Measurements from ENCODE around the gene COPS3.

COPS3 gene

DNA sequence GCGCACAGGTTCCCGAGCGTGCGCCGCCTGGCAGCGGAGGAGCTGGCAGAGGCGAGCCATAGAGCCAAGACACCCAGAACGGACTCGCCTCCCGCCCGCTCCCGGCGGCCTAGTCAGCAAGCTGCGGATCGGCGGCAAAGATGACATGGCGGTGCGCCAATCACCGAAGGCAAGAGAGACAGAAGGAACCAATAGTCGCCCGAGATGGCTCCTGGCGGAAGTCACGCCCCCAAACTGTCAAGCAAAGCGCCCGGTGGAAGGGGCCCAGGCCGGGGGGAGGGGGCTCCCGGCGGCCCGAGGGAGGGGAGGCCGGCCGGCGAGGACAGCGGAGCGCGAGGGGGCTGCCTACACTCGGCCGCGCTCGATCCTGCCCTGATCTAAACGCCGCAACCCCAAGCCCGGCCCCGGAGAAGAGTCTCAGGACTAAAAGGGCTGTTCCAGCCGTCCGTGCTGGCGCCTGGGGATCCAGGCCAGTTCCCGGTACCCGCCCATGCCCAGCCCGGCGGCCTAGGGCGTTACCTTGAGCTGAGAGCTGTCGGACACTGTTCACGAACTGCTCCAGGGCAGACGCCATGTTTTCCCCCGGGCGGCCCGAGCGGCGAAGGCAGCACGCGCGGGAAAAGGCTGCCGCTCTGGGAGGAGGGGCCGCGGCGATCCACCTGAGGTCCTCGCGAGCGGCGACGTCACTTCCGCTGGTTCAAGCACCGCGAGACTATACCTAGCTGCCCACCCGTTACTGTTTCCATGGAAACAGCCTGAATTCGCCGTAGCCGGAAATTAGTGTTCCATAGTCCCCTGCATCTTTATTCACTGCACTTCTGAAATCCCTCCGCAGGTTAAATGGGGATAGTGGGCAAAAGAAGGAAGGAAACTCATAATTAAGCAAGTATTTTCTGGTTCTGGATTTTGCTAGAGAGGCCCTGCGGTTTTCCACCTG, at the start of gene COPS3:
Gene COPS3 (minus strand): TSS at position 634 of the 937 bp plus-strand sequence. CDS start 60 bp downstream, at position 574.
- TF ChIP-seq, protein P1, sequence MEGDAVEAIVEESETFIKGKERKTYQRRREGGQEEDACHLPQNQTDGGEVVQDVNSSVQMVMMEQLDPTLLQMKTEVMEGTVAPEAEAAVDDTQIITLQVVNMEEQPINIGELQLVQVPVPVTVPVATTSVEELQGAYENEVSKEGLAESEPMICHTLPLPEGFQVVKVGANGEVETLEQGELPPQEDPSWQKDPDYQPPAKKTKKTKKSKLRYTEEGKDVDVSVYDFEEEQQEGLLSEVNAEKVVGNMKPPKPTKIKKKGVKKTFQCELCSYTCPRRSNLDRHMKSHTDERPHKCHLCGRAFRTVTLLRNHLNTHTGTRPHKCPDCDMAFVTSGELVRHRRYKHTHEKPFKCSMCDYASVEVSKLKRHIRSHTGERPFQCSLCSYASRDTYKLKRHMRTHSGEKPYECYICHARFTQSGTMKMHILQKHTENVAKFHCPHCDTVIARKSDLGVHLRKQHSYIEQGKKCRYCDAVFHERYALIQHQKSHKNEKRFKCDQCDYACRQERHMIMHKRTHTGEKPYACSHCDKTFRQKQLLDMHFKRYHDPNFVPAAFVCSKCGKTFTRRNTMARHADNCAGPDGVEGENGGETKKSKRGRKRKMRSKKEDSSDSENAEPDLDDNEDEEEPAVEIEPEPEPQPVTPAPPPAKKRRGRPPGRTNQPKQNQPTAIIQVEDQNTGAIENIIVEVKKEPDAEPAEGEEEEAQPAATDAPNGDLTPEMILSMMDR (IDR thresholded peaks at IDR 0.05; ENCODE audit: control extremely low read depth, extremely low read depth, low read depth, missing control alignments) = no peak
- ChIA-PET POLR2A (interaction anchor here (0.6 to 0.9 kb wide), 3 partner anchors 21 to 863 kb away, joined by 3 to 5 read pairs (median 3); no protein-coding TSS in a partner anchor), CTCF (interaction anchor here (1.0 to 3.2 kb wide), 5 partner anchors 8 to 139 kb away, joined by 3 to 13 read pairs (median 6); no protein-coding TSS in a partner anchor)
- DNase-seq (ENCODE audit: extremely low spot score) = peak; percentile 98

DNA sequence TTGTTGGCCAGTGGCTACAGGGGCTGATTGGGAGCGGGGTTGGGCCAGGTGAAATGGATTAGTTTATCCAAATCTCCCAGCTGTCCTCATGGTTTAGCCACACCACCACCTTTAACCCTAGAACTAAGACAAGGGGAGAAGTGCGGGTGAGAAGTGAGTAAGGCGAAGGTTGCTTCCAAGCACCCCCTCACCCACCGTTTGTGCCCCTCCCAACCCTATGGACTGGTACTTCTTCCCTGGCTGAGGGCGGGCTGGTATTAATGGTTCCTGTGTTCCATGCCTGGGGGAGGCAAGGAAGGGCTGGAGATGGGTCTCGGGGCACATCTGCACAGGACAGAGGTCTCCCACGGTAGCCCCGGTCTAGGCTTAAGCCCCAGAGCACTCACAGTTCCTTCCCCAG, 47.2 kb upstream of the COPS3 start:
- ChIA-PET CTCF (interaction anchor here (0.7 kb wide), 1 partner anchor 10 kb away, joined by 3 read pairs; no protein-coding TSS in a partner anchor), POLR2A (no interaction called here)
- TF ChIP-seq, protein P1 (IDR thresholded peaks at IDR 0.05; ENCODE audit: control extremely low read depth, extremely low read depth, low read depth, missing control alignments) = no peak
- DNase-seq (ENCODE audit: extremely low spot score) = no peak

DNA sequence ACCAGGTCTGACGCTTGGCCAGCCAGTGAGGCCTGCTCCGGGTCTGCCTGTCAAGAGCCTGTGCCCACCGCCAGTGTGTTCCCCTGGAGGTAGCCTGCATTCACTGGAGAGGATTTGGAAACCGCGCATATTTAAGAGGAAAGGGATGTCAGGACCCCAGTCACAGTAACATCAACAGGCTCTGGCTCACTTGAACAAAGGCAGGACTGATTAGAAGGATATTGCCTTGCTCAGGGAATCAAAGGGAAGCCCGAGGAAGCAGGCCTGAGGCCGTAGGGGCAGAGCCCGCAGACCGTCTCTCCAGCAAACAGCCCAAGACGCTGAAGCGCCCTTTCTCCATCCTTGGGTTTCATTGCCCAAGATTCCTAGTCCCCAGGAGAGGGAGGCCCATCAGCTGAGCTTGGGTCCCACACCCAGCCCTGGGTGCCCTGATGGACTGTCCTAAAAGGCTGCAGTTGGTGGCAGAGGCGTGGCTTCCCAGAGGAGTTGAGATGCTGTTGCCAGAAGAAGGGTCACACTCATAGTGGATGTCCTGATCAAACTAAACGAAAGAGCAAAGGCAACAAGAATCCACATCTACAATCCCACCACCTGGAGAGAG, 45.3 kb upstream of the COPS3 start:
- POLR2A ChIA-PET = no interaction called here
- DNase-seq (ENCODE audit: extremely low spot score) = peak; percentile 5
- CTCF ChIA-PET = no interaction called here
- TF ChIP-seq, protein P1 (IDR thresholded peaks at IDR 0.05; ENCODE audit: control extremely low read depth, extremely low read depth, low read depth, missing control alignments) = no peak

DNA sequence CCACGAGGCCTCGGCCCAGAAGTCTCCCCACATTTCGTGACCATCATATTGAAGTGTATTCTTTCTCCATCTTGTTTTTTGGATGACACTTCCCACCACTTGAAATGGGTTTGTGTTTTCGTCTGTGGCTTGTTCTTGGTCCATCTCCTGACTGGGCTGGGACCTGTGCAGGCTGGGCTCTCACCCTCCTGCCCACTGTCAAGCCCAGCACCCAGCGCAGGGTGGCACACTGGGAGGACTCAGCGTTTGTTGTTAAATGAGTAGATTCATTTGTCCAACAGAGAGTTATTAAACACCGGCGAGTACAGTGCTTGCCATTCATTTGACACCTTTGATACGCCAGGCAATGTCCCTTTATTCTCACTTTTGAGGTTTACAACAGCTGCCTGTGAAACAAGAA, 44.8 kb upstream of the COPS3 start:
- CTCF ChIA-PET = no interaction called here
- peak; percentile 4 for DNase-seq (ENCODE audit: extremely low spot score)
- POLR2A ChIA-PET = no interaction called here
- TF ChIP-seq, protein P1 (IDR thresholded peaks at IDR 0.05; ENCODE audit: control extremely low read depth, extremely low read depth, low read depth, missing control alignments) = no peak

DNA sequence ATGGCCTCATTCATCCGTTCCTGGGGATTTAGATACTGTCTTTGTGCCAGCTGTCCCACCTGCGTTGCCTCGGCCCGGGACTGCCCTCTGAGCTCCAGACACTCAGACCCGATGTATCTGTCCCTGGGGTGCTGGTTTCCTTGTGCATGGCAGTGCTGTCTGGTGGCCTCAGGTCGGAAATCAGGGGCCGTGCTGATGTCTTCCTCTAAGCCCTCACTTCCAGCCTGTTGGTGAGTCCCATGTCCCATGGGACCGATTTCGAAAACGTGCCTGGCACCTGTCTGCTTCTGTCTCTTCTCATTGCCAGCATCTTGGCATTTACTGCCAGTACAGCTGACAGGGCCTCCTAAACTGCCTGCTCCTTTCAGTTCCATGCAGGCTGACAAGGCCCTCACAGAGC, 44.2 kb upstream of the COPS3 start:
- ChIA-PET POLR2A (no interaction called here), CTCF (interaction anchor here (1.1 kb wide), 1 partner anchor 12 kb away, joined by 4 read pairs; no protein-coding TSS in a partner anchor)
- DNase-seq (ENCODE audit: extremely low spot score) = no peak
- TF ChIP-seq, protein P1 (IDR thresholded peaks at IDR 0.05; ENCODE audit: control extremely low read depth, extremely low read depth, low read depth, missing control alignments) = no peak

DNA sequence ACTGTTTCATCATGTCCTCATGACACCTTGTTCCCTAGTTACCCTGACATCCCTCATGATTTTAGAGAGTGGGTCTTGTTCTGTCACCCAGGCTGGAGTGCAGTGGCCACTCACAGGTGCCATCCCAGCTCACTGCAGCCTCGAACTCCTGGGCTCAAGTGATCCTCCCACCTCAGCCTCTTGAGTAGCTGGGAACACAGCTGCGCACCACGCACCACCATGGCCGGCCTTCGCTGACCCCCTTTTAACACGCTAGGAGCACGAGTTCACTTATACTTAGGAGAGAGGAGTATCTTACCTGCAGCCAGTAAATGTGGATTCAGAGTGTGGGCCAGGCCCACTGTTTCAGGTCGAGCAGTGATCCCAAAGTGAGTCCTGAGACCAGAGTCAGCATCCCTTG, 43.6 kb upstream of the COPS3 start:
- POLR2A ChIA-PET = no interaction called here
- TF ChIP-seq, protein P1 (IDR thresholded peaks at IDR 0.05; ENCODE audit: control extremely low read depth, extremely low read depth, low read depth, missing control alignments) = no peak
- CTCF ChIA-PET = interaction anchor here (1.1 kb wide), 1 partner anchor 12 kb away, joined by 4 read pairs; no protein-coding TSS in a partner anchor
- DNase-seq (ENCODE audit: extremely low spot score) = no peak

Measured in GM10248 (cell line).